GM19455 (cell line): ENCODE results near the gene SLC2A9.
"Not testable (repeated sequence)": the region's sequence is repeated elsewhere in the genome, so short reads cannot be mapped to it uniquely, and the experiment has no call there.

Experiments
- ATAC-seq: cut with Tn5 transposase; IDR thresholded peaks from one replicate; pipeline ENCODE4 v1.9.1; 2021; ENCODE audit not compliant: unreplicated experiment

Gene SLC2A9

GRCh38 chr4:9932771-9933170, 88.5 kb downstream of the SLC2A9 start:
- ATAC-seq: no peak

DNA sequence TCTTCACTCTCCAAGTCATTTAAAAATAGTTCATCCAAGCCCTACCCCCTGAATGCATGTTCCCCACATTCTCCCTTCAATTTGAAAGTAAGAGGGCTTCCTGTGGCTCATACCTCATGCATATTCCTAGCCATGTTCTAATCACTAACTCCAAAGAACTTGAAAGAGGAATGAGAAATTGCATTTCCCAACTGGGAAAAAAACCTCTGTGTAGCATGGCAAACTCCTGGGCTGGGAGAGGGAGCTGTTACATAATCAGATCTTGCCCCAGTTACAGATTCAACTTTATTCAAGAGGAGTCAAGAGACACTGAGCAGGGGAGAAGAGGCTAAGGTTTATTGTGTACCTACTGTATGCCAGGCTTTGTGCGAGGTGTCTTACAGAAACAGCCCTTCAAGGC, 90.2 kb downstream of the SLC2A9 start:
- ATAC-seq: no peak

- no peak for ATAC-seq
These were observed 92.2 kb downstream of the SLC2A9 start for GRCh38 chr4:9929111-9929510.

- no peak for ATAC-seq
These were observed 93.8 kb downstream of the SLC2A9 start for GRCh38 chr4:9927341-9928007.

DNA sequence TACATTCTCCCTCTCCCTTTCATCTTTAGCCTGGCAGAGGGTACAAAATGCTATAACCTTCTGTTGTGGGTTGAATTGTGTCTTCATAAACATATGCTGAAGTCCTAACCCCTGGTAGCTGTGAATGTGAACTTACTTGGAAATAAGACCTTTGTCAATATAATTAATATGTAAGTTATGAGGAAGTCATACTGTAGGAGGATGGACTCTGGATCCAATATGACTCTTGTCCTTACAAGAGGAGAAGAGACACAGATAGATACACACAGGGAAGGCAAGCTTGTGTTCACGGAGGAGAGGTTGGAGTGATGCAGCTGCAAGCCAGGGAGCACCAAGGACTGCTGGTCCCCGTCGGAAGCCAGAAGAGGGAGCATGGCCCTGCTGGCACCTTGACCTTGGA, 94.7 kb downstream of the SLC2A9 start:
- ATAC-seq: no peak

DNA sequence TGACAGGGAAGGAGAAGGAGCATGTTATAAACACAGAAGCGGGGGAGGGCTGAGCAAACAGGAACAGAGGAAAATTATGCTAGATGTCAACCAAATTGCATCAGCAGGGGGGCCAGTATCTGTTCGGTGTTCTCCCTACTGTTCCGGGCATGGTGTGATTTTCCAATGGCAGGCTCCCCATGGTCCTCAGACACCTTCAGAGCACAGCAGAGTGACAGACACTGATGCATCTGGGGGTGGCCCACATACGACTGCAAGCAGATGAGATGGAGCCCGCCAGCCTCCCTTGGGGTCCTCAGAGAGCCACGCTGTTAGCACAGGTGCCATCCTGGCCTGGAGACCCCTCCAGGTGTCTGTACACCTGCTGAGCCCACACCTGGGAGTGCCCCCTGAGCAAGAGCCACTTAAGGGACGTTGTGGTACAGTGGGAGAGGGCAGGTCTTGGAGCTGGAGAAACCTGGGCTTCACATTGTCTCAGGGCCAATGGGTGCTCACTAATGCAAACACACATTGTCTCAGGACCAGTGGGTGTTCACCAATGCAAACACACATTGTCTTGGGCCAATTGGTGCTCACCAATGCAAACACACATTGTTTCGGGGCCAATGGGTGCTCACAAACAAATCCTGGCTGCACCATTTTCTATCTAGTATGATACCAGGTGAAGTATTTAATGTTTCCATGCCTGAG, 95.4 kb downstream of the SLC2A9 start:
- ATAC-seq: no peak

DNA sequence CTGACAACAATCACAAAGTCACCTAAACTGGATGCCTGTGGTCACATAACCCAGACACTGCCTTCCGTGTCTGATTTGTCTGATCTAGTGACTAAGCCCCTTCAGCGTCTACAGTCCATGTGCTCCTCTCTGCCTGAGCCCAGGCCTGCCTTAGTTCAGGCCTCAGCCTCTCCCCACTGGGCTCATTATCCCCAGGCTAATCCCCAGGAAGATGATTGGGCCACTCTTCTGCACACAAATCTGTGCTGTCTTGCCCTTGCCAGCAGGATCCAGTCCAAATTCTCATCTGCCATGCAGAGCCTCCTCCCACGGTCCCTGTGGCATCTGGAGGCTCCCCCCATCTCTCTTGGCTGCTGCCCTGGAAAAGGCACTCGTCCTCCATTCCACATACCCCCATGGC, 96.5 kb downstream of the SLC2A9 start:
- ATAC-seq: no peak

- ATAC-seq: no peak
These were observed 98.0 kb downstream of the SLC2A9 start for GRCh38 chr4:9923195-9923812.

GRCh38 chr4:9921326-9921725, 100.0 kb downstream of the SLC2A9 start:
- ATAC-seq: no peak

DNA sequence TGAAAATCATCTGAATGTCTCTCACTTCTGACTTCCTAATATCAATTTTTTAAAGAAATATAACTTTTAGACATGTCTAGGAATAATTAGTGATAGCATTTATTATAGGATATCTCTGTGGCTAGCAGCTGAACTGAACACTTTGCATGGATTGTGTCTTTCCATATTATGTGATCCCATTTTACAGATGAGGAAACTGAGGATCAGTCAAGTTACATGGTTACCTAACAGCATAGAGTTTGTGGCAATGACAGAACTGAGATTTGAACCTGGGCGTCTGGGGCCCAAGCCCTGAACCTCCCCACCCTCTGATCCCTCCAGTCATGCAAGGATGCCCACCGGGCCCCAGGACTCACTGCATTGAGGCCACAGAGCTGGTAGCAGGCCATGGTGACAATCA, 101.3 kb downstream of the SLC2A9 start:
- no peak for ATAC-seq

DNA sequence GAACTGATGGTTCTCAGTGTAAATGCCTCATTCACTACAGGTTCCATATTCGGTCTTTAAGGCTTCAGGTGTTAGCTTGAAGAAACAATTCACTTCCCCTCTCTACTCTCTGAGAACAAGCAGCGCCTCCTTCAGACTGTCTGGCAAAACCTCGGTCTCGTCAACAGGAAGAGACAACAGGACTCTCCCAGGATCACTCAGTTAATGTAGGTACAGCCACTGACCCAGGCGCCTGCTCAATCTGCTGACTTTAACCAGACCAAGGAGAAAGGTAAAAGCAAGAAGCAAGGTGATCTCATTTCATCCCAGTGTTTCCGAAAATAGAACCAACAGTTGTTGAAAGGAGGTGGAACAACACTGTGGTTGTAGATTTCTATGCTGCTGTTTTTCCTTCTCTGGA, 102.2 kb downstream of the SLC2A9 start:
- ATAC-seq: no peak

DNA sequence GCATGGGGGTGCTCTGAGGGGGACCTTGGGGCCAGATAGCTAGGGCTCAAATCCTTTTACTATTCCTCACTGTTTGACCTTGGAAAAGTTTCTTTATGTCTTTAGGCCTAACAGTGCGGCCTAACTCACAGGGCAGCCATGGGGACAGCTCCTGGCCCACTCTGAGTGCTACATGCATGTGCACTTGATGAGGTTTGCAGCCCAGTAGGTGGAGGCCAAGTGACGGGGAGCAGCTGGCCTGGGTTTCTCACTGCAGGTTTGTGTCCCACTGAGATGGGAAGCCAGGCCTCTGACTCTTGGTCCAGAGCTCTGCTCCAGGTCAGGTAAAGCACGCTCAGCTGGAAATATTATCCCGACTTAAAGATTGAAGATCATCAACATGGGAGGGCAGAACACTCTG, 102.8 kb downstream of the SLC2A9 start:
- no peak for ATAC-seq

GRCh38 chr4:9916937-9917336, 104.4 kb downstream of the SLC2A9 start:
- ATAC-seq: no peak

GRCh38 chr4:9916346-9916745, 105.0 kb downstream of the SLC2A9 start:
- ATAC-seq: no peak

GRCh38 chr4:9913846-9914245, 107.5 kb downstream of the SLC2A9 start:
- ATAC-seq: no peak

- ATAC-seq: no peak
These were observed 114.3 kb downstream of the SLC2A9 start for GRCh38 chr4:9906996-9907395.

GRCh38 chr4:9904976-9905587, 116.2 kb downstream of the SLC2A9 start:
- no peak for ATAC-seq

GRCh38 chr4:9903317-9903716, 118.0 kb downstream of the SLC2A9 start:
- ATAC-seq: no peak

- no peak for ATAC-seq
These were observed 120.0 kb downstream of the SLC2A9 start for GRCh38 chr4:9901257-9901656.

DNA sequence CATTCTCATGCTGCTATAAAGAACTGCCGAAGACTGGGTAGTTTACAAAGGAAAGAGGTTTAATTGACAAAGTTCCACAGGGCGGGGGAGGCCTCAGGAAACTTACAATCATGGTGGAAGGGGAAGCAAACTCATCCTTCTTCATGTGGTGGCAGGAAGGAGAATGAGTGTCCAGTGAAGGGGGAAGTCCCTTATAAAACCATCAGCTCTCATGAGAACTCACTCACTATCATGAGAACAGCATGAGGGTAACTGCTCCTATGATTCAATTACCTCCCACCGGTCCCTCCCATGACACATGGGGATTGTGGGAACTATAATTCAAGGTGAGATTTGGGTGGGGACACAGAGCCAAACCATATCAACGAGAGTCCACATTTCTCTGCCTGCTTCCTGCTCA, 120.7 kb downstream of the SLC2A9 start:
- not testable (repeated sequence) for ATAC-seq

DNA sequence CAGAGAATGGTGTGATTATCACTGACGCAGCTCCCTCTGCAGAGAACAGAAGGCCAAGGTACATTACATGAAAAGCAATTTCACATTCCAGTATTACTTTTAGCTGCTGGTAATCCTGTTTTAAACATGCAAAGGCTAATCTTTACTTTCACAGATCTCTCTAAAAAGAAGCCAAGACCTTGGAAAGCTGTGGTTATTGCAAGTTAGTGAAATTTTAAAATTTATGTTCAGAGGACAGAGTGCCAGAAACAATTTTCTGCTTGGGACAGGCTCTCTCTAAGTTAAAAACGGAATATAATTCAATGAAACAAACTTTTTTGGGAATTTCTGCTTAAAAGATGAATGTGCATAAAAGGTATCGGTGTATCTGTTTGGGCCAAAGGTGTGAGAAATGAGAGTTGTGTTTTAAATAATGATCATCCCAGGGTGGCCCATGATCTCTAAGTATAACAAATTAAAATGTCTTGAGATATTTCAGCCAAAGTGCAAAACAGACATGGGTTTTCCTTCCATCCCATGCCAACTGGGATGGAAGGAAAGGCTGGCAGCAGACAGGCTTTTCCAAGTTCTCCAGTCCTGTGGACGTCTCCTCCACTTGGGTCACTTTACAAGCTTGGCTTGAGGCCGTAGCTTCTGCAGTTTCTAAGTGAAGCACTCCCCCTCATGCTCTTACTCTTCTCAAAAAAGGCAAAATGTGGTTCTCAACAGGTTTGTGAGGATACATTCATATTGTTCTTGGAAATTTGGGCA, 121.8 kb downstream of the SLC2A9 start:
- ATAC-seq: no peak
